A172 (cell line): ENCODE results near the gene DEAF1. TPM values are rescaled to one million over a fixed set of nuclear protein-coding genes. Genes with fewer than 3 reads are reported as not detected.

ENCODE experiments used
- DNase-seq: peaks from one replicate; pipeline ENCODE4 v3.0.0-alpha.2; 2015; ENCODE audit warnings: low spot score
- total RNA-seq: library from RNA; depleted of rRNA; stranded (reverse); fragments of >200 nt; shearing (Covaris generic); gene quantifications from 2 replicates; pipeline ENCODE4 v1.2.3, GENCODE V29; 2014; rRNA removed

Gene DEAF1
- total RNA-seq, 1 experiment from 2014 or later, result 12.8 TPM

DNA sequence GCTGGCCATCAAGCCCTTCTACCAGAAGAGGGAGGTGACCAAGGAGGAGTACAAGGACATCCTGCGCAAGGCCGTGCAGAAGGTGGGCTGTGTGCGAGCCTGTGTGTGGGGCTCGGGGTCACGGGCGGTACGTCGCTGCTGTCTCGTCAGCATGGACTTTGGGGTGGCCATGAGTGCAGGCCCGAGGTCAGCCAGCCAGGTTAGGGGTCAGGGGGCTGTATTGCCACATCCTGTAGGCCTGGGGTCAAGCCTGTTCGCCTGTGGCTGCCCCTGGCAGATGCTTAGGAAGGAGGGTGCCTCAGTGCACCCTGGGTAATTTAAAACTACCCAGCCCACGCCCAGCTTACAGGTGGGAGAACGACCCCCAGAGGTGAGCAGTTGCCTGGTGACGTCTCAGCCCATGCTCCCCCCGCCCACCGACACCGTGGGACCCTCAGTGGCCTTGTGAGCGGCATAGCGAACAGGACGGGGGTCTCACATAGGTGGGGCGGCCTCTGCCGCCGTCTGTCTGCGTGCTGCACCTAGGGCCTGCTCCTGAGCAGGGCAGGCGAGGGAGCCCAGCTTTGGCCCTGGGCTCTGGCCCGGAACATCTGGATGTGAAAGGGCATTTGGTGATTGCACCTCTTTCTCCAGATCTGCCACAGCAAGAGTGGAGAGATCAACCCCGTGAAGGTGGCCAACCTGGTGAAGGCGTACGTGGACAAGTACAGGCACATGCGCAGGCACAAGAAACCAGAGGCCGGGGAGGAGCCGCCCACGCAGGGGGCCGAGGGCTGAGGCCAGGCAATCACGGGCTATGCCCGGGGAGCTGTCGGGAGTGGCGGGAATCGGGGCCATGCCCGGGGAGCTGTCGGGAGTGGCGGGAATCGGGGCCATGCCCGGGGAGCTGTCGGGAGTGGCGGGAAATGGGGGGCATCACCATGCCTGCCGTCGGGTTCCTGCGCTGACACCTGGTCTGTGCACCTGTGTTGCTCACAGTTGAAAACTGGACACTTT is 83.7 kb downstream of the DEAF1 start:
- no peak for DNase-seq

DNA sequence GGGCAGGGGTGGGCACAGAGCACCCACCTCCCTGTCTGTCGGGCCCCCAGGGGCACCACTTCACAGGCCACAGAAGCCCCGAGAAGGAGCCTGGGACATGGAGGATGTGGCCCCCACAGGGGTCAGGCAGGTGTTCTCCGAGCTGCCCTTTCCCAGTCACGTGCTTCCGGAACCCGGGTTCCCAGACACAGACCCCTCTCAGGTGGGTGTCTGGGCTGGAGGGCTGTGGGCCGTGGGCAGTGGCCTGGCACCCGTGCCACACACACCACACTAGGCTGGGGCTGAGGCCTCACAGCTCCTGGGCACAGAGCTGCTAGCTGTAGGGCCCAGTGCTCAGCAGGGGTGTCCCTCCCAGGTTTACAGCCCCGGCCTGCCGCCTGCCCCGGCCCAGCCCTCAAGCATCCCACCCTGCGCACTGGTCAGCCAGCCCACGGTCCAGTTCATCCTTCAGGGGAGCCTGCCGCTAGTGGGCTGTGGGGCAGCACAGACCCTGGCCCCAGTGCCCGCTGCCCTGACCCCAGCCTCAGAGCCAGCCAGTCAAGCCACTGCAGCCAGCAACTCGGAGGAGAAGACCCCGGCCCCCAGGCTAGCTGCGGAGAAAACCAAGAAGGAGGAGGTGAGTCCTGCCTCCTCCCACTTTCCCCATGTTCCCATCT is 84.7 kb downstream of the DEAF1 start:
- no peak for DNase-seq

DNA sequence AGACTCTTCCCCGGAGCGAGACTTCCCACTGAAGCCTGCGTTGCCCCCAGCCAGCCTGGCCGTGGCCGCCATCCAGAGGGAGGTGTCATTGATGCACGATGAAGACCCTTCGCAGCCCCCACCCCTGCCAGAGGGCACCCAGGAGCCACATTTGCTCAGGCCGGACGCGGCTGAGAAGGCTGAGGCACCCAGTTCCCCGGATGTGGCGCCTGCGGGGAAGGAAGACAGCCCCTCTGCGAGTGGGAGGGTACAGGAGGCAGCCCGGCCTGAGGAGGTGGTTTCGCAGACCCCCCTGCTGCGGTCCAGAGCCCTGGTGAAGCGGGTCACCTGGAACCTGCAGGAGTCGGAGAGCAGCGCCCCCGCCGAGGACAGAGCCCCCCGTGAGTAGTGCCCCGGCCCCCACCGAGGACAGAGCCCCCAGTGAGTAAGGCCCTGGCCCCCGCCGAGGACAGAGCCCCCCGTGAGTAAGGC is 85.6 kb downstream of the DEAF1 start:
- DNase-seq, result no peak

DNA sequence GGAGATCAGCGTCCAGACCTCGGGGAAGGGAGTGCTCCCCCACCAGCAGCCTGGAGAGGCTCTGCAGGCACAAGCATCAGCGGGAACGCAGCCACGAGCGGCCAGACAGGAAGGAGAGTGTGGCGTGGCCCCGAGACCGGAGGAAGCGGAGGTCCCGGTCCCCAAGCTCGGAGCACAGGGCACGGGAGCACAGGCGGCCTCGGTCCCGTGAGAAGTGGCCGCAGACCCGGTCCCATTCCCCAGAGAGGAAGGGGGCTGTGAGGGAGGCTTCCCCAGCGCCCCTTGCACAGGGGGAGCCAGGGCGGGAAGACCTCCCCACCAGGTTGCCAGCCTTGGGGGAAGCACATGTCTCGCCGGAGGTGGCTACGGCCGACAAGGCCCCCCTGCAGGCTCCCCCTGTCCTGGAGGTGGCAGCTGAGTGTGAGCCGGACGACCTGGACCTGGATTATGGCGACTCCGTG is 86.2 kb downstream of the DEAF1 start:
- no peak for DNase-seq

DNA sequence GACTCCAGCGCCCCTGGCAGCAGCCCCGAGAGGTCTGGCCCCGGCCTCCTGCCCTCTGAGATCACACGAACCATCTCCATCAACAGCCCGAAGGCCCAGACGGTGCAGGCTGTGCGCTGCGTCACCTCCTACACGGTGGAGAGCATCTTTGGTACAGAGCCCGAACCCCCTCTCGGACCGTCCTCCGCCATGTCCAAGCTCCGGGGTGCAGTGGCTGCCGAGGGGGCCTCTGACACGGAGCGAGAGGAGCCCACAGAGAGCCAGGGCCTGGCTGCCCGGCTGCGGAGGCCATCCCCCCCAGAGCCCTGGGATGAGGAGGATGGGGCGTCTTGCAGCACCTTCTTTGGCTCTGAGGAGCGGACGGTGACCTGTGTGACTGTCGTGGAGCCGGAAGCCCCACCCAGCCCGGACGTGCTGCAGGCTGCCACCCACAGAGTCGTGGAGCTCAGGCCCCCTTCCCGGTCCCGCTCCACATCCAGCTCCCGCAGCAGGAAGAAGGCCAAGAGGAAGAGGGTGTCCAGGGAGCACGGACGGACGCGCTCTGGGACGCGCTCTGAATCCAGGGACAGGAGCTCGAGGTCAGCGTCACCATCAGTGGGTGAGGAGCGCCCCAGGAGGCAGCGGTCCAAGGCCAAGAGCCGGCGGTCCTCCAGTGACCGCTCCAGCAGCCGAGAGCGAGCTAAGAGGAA is 86.9 kb downstream of the DEAF1 start:
- no peak for DNase-seq

DNA sequence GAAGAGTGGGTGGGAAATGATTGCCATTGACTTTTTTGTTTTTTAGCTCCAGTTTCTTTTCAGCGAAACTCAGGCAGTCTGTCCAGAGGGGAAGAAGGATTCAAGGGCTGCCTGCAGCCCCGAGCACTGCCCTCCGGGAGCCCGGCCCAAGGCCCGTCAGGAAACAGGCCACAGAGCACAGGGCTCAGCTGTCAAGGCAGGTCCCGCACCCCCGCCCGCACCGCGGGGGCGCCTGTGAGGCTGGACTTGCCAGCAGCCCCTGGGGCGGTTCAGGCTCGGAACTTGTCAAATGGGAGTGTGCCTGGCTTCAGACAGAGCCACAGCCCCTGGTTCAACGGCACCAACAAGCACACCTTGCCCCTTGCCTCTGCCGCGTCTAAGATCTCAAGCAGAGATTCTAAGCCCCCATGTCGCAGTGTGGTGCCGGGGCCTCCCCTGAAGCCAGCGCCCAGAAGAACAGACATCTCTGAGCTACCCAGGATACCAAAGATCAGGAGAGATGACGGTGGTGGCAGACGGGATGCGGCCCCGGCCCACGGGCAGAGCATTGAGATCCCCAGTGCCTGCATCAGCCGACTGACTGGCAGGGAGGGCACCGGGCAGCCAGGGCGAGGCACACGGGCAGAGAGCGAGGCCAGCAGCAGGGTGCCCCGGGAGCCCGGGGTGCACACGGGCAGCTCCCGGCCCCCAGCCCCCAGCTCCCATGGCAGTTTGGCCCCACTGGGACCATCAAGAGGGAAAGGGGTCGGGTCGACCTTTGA is 87.8 kb downstream of the DEAF1 start:
- no peak for DNase-seq

DNA sequence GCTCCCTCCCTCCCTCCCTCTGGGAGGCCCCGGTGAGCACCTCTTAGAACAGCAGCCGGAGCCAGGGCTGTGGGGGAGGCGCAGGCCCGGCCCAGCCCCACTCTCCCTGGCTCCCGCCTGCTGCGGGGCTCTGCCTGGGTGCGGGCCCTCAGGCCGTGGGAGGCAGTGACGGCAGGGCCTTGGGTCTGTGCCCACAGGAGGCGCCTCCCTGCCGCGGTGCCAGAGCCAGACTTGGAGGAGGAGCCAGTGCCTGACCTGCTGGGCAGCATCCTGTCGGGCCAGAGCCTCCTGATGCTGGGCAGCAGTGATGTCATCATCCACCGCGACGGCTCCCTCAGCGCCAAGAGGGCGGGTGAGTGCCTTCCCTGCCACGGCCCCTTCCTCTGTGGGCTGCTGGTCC is 88.8 kb downstream of the DEAF1 start:
- DNase-seq, result peak; percentile 92

DNA sequence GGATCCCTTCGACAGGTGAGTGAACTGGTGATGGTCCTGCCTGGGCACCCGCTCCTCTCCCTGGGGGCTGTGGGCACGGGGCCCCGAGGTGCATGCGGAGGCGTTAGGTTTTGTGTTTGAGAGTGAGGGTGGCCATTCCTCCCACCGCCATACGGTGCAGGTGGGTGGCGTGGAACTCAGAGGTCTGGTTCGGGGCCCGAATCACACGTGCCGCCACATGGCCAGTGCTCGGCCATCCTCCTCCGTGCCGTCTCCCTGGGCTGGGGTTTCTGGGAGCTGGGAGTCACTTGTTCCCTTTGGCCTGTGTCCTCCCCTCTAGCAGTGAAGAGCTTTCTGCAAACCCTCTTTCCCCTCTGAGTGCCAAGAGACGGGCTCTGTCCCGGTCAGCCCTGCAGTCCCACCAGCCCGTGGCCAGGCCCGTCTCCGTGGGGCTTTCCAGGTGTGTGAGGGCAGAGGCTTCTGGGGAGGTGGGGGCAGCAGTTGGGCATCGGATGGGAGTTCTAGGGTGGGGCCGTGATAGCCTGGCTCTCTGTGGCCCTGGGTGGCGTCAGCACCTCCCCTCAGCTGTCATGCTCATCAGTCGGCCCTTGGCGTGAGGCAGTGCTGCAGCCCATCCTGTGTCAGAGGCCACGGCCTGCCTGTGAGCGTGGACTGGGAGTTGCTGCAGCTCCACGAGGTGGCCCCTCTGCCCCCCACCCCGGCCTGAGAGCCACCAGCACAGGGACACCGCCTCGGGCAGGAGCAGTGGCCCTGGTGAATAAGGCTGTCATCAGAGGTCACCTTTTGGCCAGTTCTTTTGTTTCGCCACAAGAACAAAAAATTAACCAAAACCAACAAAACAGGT is 89.5 kb downstream of the DEAF1 start:
- DNase-seq, result no peak

DNA sequence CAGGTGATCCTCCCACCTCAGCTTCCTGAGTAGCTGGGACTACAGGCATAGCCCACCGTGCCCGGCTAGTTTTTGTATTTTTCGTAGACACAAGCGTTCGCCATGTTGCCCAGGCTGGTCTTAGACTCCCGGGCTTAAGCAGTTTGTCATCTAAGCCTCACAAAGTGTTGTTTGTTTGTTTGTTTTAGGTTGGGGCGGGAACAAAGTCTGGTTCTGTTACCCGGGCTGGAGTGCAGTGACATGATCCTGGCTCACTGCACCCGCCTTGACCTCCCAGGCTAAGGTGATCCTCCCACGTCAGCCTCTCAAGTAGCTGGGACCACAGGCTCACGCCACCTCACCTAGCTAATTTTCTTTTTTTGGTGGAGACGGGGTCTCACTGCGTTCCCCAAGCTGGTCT is 91.9 kb downstream of the DEAF1 start:
- no peak for DNase-seq

DNA sequence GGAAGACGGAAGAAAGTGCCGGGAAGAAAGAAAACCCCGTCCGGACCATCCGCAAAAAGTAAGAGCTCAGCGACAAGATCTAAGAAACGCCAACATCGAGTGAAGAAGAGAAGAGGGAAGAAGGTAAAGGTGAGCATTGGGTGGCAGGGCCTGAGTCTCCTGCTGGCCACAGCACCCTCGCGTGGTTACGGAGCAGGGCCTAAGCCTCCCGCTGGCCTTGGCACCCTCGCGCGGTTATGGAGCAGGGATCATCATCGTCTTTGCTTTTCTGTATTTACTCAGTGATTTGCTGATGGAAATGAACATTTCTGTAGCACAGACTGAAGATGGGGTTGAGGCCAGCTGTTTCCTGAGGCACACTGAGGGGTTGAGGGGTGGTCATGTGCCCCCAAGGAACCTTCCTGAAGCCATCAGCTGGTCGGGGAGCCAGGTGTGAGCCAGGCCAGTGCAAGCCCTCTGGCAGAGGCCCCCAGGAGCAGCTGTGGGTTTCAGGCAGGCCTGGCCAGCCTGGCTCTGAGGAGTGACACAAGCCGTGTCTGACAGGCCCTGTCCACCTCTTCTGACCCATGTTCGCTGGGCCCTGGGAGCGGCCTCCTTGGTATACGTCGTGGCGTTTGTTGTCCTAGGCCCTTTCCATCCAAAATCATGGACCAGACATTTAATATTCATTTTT is 93.3 kb downstream of the DEAF1 start:
- DNase-seq, result no peak

DNA sequence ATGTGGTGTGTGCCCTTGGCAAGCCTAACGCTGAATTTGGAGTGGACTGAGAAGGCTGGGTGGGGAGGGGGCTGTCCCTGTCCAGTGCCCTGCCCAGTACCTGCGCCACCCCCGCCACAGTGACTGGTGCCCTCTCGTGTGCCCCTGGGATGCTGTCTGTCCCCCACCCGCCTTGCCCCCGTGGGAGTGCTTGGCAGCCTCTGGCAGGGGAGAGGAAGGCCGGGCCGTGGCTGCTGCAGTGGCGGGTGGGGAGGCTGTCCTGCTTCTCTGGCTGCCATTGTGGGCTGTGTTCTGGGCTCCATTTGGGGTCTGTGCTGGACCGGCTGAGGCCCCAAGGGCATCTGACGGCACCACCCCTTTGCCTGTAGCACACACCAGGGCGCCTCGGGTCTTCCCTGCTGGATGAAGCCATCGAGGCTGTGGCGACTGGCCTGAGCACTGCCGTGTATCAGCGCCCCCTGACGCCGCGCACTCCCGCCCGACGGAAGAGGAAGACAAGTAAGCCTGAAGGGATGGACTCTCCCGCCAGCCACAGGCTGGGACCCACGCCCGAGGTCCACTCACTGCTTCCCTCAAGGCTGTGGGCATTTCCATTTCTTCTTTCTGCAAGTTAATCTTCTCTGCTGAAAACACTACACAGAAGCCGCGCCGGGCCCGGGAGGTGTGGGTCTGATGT is 96.9 kb downstream of the DEAF1 start:
- DNase-seq, result no peak

DNA sequence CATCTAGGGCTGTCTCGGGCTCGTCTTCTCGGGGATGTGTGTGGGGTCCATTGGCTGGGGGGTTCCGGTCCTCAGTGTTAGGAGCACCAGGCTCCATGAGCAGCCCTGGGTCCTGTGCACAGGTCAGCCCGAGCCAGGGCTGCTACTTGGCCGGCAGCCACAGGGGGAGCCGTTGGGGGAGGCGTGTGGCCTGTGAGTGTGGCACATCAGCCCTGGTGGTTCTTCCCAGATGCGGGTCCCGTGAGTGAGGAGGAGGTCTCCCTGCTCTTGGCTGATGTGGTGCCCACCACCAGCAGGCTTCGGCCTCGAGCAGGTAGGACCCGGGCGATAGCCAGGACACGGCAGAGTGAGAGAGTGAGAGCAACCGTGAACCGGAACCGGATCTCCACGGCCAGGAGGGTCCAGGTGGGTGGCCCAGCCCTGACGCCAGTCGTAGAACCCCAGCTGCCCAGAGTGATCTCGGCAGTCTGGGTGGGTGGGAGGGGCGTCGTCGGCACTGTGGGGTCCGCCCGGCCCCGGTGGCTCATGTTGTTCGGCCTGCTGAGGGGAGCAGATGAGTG is 97.8 kb downstream of the DEAF1 start:
- no peak for DNase-seq

DNA sequence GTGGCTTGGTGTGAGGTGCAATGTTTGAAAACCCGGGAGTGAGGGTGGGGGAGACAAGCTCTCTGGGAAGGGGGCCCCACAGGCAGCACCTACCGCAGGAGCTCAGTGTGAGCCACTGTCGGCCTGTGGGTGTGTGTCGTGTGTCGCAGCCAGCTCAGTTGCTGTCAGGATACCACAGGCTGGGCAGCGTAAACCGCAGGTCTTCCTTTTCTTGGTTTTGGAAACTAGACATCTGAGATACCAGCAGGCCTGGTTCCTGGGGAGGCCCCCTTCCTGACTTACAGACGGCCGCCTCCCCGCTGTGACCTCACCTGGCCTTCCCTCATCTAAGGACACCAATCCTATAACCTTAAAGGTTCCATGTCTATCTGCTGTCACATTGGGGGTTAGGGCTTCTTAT is 98.6 kb downstream of the DEAF1 start:
- DNase-seq, result no peak

DNA sequence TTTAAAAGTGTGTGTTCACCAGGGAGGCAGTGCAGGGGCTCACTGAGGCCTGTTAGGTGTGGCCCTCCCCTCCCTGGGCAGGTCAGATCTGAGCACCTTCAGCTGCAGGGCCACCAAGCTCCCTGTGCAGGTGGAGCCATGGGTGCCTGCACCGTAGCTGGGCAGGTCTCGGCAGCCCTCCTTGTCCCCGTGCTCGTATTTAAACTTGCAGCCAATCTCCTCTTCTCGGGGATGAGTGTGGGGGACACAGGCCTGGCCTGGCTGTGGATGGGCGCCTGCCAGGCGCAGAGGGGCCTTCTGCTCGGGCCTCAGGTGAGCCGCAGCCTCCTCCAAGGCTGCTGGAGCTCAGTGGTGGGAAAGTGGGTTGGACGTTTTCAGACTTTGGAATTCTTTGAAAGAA is 99.6 kb downstream of the DEAF1 start:
- DNase-seq, result no peak

Other genes with a start within 250 kb of the DEAF1 start
- gene PTDSS2, start 244.9 kb downstream of the DEAF1 start, total RNA-seq, result 29.7 and 30.4 TPM in 2 replicates
- gene RNH1, start 188.0 kb downstream of the DEAF1 start, total RNA-seq, result 299 and 316 TPM in 2 replicates
- 74.6 and 99.9 TPM in 2 replicates for gene HRAS, start 159.6 kb downstream of the DEAF1 start, total RNA-seq
- gene LRRC56, start 157.7 kb downstream of the DEAF1 start, total RNA-seq, result not detected in 2 replicates
- 2.4 and 4.4 TPM in 2 replicates for gene LMNTD2, start 134.5 kb downstream of the DEAF1 start, total RNA-seq
- 24.9 and 43.9 TPM in 2 replicates for gene RASSF7, start 134.3 kb downstream of the DEAF1 start, total RNA-seq
- gene PHRF1, start 118.8 kb downstream of the DEAF1 start, total RNA-seq, result 12.8 and 14.9 TPM in 2 replicates
- 6.4 and 12.0 TPM in 2 replicates for gene IRF7, start 79.3 kb downstream of the DEAF1 start, total RNA-seq
- not detected in 2 replicates for gene CDHR5, start 70.3 kb downstream of the DEAF1 start, total RNA-seq
- not detected in 2 replicates for gene SCT, start 68.0 kb downstream of the DEAF1 start, total RNA-seq
- not detected in 2 replicates for gene DRD4, start 58.0 kb downstream of the DEAF1 start, total RNA-seq
- 17.1 and 17.9 TPM in 2 replicates for gene TMEM80, start 594 bp upstream of the DEAF1 start, total RNA-seq
- gene EPS8L2, start 11.0 kb upstream of the DEAF1 start, total RNA-seq, result 64.9 and 108 TPM in 2 replicates
- 417 and 483 TPM in 2 replicates for gene TALDO1, start 52.2 kb upstream of the DEAF1 start, total RNA-seq
- gene GATD1, start 82.3 kb upstream of the DEAF1 start, total RNA-seq, result 33.7 and 42.7 TPM in 2 replicates
- gene CEND1, start 94.9 kb upstream of the DEAF1 start, total RNA-seq, result not detected in 2 replicates
- gene SLC25A22, start 103.1 kb upstream of the DEAF1 start, total RNA-seq, result 43.7 and 46.5 TPM in 2 replicates
- 5.7 and 6.0 TPM in 2 replicates for gene PIDD1, start 110.0 kb upstream of the DEAF1 start, total RNA-seq
- gene RPLP2, start 114.7 kb upstream of the DEAF1 start, total RNA-seq, result 399 and 585 TPM in 2 replicates
- gene PNPLA2, start 123.7 kb upstream of the DEAF1 start, total RNA-seq, result 17.0 and 33.8 TPM in 2 replicates
- not detected in 2 replicates for gene CRACR2B, start 132.7 kb upstream of the DEAF1 start, total RNA-seq
- 892 and 998 TPM in 2 replicates for gene CD151, start 137.7 kb upstream of the DEAF1 start, total RNA-seq
- 132 and 157 TPM in 2 replicates for gene POLR2L, start 147.3 kb upstream of the DEAF1 start, total RNA-seq
- 195 and 210 TPM in 2 replicates for gene TSPAN4, start 147.6 kb upstream of the DEAF1 start, total RNA-seq
- 54.5 and 66.7 TPM in 2 replicates for gene CHID1, start 215.6 kb upstream of the DEAF1 start, total RNA-seq
- 27.8 and 29.4 TPM in 2 replicates for gene AP2A2, start 230.6 kb upstream of the DEAF1 start, total RNA-seq